GM18507 (cell line): ENCODE data around the gene SCG3.
A peak's percentile ranks its signal among the peaks of the same experiment; 100 is the strongest.
"Not testable (repeated sequence)": the region's sequence is repeated elsewhere in the genome, so short reads cannot be mapped to it uniquely, and the experiment has no call there.

Experiments used
- DNase-seq: peaks from one replicate; pipeline ENCODE4 v3.0.0; 2011; ENCODE audit warnings: low read depth; ENCODE audit not compliant: insufficient read length; ENCODE audit errors: extremely low spot score
- FAIRE-seq: peaks from 2 replicates; lab custom pipeline; 2011; peaks lifted over from hg19 to GRCh38; lab: Jason Lieb, UNC

The SCG3 gene

GRCh38 chr15:51681303-51681963 is at the start of gene SCG3:
TSS of gene SCG3 (plus strand) at chr15:51681503. CDS start at chr15:51681756, 253 bp downstream.
- no peak for FAIRE-seq
- peak; percentile 2 for DNase-seq

GRCh38 chr15:51634591-51635198 is 46.6 kb upstream of the SCG3 start:
- DNase-seq = no peak
- FAIRE-seq = no peak

GRCh38 chr15:51641490-51642130 is 39.7 kb upstream of the SCG3 start:
- no peak for DNase-seq
- no peak for FAIRE-seq

- no peak for DNase-seq
- no peak for FAIRE-seq
Measured at GRCh38 chr15:51642696-51643095, 38.6 kb upstream of the SCG3 start.

GRCh38 chr15:51647128-51647562 is 34.2 kb upstream of the SCG3 start:
- FAIRE-seq = peak; percentile 12
- DNase-seq = no peak

GRCh38 chr15:51648101-51648500 is 33.2 kb upstream of the SCG3 start:
- FAIRE-seq, DNase-seq: not testable (repeated sequence)

GRCh38 chr15:51648643-51649042 is 32.7 kb upstream of the SCG3 start:
- not testable (repeated sequence) for FAIRE-seq, DNase-seq

- DNase-seq (peak; percentile 35), FAIRE-seq (peak; percentile 91)
Measured at GRCh38 chr15:51649659-51650521, 31.4 kb upstream of the SCG3 start.

GRCh38 chr15:51652084-51652668 is 29.1 kb upstream of the SCG3 start:
- FAIRE-seq = no peak

GRCh38 chr15:51655401-51656057 is 25.8 kb upstream of the SCG3 start:
- not testable (repeated sequence) for FAIRE-seq

More at GRCh38 chr15:51652084-51652668, 29.1 kb upstream of the SCG3 start:
- DNase-seq = no peak

GRCh38 chr15:51658664-51659063 is 22.6 kb upstream of the SCG3 start:
- FAIRE-seq (no peak), DNase-seq (no peak)

More at GRCh38 chr15:51655401-51656057, 25.8 kb upstream of the SCG3 start:
- not testable (repeated sequence) for DNase-seq

- no peak for DNase-seq
- no peak for FAIRE-seq
Measured at GRCh38 chr15:51661072-51661471, 20.2 kb upstream of the SCG3 start.

GRCh38 chr15:51667478-51667877 is 13.8 kb upstream of the SCG3 start:
- FAIRE-seq (no peak), DNase-seq (no peak)

GRCh38 chr15:51668446-51668845 is 12.9 kb upstream of the SCG3 start:
- FAIRE-seq (no peak), DNase-seq (no peak)

- no peak for DNase-seq
- FAIRE-seq = no peak
Measured at GRCh38 chr15:51669381-51669780, 11.9 kb upstream of the SCG3 start.

- DNase-seq (no peak), FAIRE-seq (no peak)
Measured at GRCh38 chr15:51672155-51672687, 9.1 kb upstream of the SCG3 start.

- DNase-seq (no peak), FAIRE-seq (no peak)
Measured at GRCh38 chr15:51672913-51673857, 8.1 kb upstream of the SCG3 start.

- FAIRE-seq = no peak
Measured at GRCh38 chr15:51675234-51675633, 6.1 kb upstream of the SCG3 start.

More at GRCh38 chr15:51675234-51675633, 6.1 kb upstream of the SCG3 start:
- no peak for DNase-seq
